Left cardiac atrium (tissue), 4 donors: ENCODE measurements around the gene KIAA1328. TPM values are rescaled to one million over a fixed set of nuclear protein-coding genes. Genes with fewer than 3 reads are reported as not detected.

Experiments used
- ATAC-seq, 2 donors: fragments of 200-7000 bp; cut with Tn5 transposase; one replicate each; pipeline ENCODE4 v1.9.1; 2020; ENCODE audit warnings: mild to moderate bottlenecking in 2 of 2, moderate library complexity in 2 of 2
- DNase-seq: peaks from one replicate; pipeline ENCODE4 v3.0.0-alpha.2; 2020
- intact Hi-C, 2 donors: fragments of 100-400 bp; cut with DNase I; formaldehyde crosslinking; loops; one replicate each; pipeline versions ENCODE4 v1.14.1 to v1.15.1; 2022 to 2023
- total RNA-seq, 2 donors: library from RNA; stranded (reverse); fragmentation: NEBNext Ultra II Directional; extraction: Animal tissue kit (Norgen Biotek cat#: 25700); gene quantifications; one replicate each; pipeline ENCODE4 v1.2.1, GENCODE V29; 2021
- donor health status: DM: no; HTN: yes; CAD: no.
- donor health status: DM: no; HTN: yes; CAD: no; lungs with severe emphysema.
- donor health status: DM: yes; HTN: yes; CAD: no.
- donor health status: Dilated cardiomyopathy.

Gene KIAA1328
- total RNA-seq, 2 donors from 2014 or later, result 5.4 to 6.5 TPM

- no peak for ATAC-seq
- intact Hi-C loops, result no loop called here
- DNase-seq, result no peak
Measured at GRCh38 chr18:37258819-37259218, 429.9 kb downstream of the KIAA1328 start.

- intact Hi-C loops, result no loop called here
- ATAC-seq (no peak), DNase-seq (no peak)
Measured at GRCh38 chr18:37259711-37260110, 430.8 kb downstream of the KIAA1328 start.

- no peak for DNase-seq
- intact Hi-C loops, result no loop called here
- no peak for ATAC-seq
Measured at GRCh38 chr18:37260367-37261093, 431.6 kb downstream of the KIAA1328 start.

GRCh38 chr18:37261246-37261840 is 432.4 kb downstream of the KIAA1328 start:
- intact Hi-C loops, result no loop called here
- DNase-seq, result no peak
- ATAC-seq, result no peak

- ATAC-seq (no peak), DNase-seq (no peak)
- intact Hi-C loops, result no loop called here
Measured at GRCh38 chr18:37261988-37262387, 433.1 kb downstream of the KIAA1328 start.

GRCh38 chr18:37264956-37265355 is 436.0 kb downstream of the KIAA1328 start:
- ATAC-seq, result no peak
- intact Hi-C loops, result no loop called here
- no peak for DNase-seq

- DNase-seq, result no peak
- ATAC-seq, result no peak
- intact Hi-C loops, result no loop called here
Measured at GRCh38 chr18:37265382-37265781, 436.5 kb downstream of the KIAA1328 start.

- DNase-seq (no peak), ATAC-seq (no peak)
- intact Hi-C loops, result no loop called here
Measured at GRCh38 chr18:37266290-37266689, 437.4 kb downstream of the KIAA1328 start.

GRCh38 chr18:37270038-37270665 is 441.2 kb downstream of the KIAA1328 start:
- DNase-seq (peak; percentile 58), ATAC-seq (peak; percentile 62)
- intact Hi-C loops, result no loop called here

GRCh38 chr18:37270666-37271052 is 441.7 kb downstream of the KIAA1328 start:
- ATAC-seq, result no peak

GRCh38 chr18:37272226-37272625 is 443.3 kb downstream of the KIAA1328 start:
- ATAC-seq, result no peak
- DNase-seq, result no peak
- intact Hi-C loops, result no loop called here

More at GRCh38 chr18:37270666-37271052, 441.7 kb downstream of the KIAA1328 start:
- DNase-seq, result no peak
- intact Hi-C loops, result no loop called here

- intact Hi-C loops, result no loop called here
- ATAC-seq (no peak), DNase-seq (no peak)
Measured at GRCh38 chr18:37272841-37273240, 443.9 kb downstream of the KIAA1328 start.

- DNase-seq (no peak), ATAC-seq (no peak)
- intact Hi-C loops, result no loop called here
Measured at GRCh38 chr18:37274309-37275236, 445.6 kb downstream of the KIAA1328 start.

- ATAC-seq (no peak), DNase-seq (no peak)
- intact Hi-C loops, result no loop called here
Measured at GRCh38 chr18:37275237-37275741, 446.4 kb downstream of the KIAA1328 start.

- intact Hi-C loops, result no loop called here
- DNase-seq (no peak), ATAC-seq (no peak)
Measured at GRCh38 chr18:37276111-37276890, 447.4 kb downstream of the KIAA1328 start.

GRCh38 chr18:37277804-37278203 is 448.9 kb downstream of the KIAA1328 start:
- DNase-seq, result no peak
- intact Hi-C loops, result no loop called here
- no peak for ATAC-seq
